ENCODE results near the gene MACROD2.

Gene MACROD2

DNA sequence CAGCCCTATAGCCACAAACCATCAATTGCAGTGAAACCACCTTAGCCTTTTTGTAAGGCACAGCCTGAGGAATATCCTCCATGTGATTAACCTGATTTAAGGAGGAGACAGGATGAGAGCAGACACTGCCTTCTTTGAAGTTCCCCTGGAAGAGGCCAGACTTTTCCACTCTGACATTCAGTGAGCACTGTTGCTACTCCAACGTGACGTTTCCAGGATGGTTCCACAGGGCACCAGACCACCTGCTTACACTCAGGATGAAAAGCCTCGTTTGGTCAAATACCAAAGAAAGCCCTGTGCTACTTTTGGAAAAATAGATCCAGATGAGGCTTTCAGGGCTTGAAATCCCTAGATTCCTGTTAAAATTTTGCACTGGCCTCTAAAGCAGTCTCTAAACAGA, 1444.2 kb downstream of the MACROD2 start:
- no peak for DNase-seq

GRCh38 chr20:15440049-15440820, 1444.9 kb downstream of the MACROD2 start:
- no peak for DNase-seq

DNA sequence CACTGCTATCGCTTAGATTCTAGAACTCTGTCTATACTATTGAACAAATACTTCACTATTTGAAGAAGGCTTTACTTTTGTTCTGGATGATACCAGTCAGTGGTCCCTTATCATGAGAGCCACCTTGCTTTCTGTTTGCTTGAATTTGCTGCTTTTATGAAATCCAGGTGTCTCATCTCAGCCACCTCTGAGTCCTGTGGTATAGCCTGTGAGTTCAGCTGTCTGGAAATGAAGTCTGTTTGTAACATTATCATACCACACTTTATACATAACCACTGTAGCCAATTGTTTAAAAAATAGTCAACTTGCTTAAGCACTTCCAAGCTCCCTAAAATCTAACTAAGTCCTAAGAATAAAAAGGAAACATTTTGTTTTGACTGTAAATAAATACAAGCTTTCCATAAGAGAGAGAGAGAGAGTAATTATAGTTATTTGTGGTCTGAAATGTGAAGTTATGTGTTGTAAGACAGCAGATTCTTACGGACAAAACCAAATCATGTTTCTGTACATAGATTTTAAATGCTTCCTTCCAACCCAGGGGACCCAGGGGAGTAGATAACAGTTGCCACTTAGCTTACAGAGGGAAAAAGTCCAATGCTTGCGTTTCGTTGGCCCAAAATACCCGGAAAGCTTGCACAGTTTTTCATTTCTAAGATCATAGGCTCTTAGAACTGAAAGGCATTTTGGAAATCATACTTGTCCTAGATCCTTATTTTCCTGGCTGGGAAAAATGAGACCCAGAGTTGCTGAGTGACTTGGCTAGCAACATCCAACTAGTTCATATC, 1449.9 kb downstream of the MACROD2 start:
- no peak for DNase-seq

DNA sequence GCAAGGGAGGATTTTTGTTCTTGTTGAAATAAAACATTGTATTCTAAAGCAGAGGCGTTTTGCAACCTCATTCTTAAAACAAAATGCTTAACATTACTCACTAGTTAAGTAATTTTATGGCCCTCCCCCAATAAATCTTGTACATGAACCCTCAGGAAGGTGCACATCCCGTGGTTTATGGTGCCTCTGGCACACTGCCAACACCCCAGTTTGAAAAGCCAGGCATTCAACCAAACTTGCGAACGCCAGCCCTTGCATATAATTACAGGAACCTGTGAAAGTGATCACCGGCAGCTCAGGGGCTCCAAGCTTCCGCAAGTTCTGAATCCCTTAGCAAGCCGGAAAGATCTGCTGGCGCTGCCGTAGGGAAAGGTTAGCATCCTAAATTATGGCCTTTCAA, 1451.1 kb downstream of the MACROD2 start:
- no peak for DNase-seq

- DNase-seq, result no peak
Measured at GRCh38 chr20:15447549-15447948, 1452.2 kb downstream of the MACROD2 start.

DNA sequence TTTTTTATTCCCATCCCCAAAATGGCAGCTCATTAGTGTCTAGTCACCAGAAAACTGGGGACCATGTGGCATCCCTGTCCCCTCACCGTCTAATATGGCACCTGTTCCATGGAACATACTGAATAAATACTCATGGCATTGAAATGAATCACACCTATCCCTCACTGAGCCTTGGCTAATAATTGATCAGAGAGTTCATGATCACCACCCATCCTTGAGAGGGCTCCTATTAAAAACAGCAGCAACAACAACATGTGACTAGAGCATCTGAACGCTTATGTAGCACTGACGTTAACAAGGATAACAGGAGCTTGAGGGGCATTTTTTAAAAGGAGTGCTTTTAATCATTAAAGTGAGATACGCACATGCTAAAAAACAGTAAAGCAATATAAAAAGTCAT, 1453.7 kb downstream of the MACROD2 start:
- DNase-seq, result no peak

- no peak for DNase-seq
Measured at GRCh38 chr20:15451241-15451640, 1455.9 kb downstream of the MACROD2 start.

- no peak for DNase-seq
Measured at GRCh38 chr20:15455279-15455678, 1460.0 kb downstream of the MACROD2 start.

DNA sequence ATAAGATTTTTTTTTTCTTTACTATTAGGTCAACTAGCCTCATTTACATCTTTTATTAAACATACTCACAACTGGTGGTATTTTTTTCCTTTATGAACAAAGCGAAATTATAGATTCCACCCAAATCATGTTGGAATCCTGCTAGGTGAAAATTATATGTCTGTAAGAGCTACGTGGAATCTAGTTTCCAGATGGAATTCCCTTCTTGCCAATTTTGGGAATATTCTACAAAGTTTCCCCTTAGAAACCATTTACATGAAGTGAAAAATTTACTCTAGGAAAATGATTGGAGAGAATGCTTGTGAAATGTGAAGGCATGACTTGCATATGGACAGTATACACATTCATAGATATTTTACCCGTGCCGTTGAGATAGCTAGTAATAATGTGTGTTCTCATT, 1466.6 kb downstream of the MACROD2 start:
- DNase-seq, result no peak

DNA sequence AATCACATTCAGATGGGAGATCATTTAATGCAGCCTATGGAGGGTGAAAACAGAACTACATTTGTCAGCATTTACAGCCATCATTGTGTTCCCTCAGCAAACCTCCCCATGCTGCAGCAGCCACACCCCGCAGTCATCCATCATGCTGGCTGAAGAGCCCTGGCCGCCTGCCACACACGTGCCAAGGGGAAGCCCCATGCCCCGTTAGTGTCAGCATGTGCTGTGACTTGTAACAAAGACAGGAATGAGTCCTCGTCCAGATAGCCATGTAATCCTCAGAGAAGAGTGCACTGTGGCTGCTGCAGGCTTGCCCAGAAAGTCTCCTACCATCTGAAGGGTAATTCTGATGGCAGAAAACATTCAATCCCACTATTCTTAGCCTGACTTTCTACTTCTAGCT, 1480.2 kb downstream of the MACROD2 start:
- DNase-seq, result no peak

DNA sequence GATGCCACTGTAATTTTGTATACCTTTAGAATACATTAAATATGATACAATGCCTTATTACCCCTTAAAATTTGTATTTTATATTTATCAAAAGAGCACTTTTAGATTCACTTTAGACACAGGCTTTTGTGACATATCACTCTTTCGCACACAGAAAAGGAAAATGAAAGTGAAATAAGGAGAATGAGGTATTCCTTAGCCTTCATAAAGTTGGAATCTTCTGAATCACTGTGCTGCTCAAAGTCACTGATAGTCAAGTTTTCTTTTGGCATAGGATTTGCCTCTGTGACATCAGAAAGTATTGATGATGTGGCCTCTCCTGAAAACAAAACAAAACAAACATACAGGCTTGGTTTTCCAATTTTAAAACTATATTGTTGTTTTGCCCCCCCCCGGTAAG, 1480.9 kb downstream of the MACROD2 start:
- no peak for DNase-seq

- no peak for DNase-seq
Measured at GRCh38 chr20:15476781-15477180, 1481.5 kb downstream of the MACROD2 start.

DNA sequence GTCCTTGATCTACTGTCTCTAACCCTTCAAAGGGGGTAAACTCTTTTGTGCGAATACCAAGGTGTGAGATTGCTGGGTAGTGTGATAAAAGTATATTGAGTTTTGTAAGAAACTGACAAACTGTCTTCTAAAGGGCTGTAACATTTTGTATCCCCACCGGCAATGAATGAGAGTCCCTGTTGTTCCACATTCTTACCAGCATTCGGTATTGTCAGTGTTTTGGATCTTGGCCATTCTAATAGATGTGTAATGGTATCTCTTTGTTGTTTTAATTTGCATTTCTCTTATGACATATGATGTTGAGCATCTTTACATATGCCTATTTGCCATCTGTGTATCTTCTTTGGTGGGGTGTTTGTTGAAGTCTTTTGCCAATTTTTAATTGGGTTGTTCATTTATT, 1487.2 kb downstream of the MACROD2 start:
- no peak for DNase-seq

DNA sequence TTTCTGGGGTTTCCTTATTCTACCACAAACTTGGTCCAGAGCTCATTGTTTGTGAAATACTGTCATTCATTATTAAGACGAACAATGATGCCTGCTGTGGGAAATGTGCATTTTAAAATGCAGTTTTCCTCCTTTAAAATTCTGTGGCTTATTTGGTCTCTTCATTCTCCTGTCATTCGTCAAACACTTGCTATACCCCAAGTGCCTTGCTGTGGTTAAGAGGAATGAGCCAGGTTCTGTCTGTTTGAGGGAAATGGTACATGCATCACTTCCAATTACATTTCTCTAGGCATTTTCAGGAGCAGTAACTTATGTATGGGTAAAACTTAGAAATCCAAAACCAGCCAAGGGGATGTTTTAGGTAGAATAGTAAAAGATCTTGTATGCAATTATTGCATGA, 1490.2 kb downstream of the MACROD2 start:
- no peak for DNase-seq

DNA sequence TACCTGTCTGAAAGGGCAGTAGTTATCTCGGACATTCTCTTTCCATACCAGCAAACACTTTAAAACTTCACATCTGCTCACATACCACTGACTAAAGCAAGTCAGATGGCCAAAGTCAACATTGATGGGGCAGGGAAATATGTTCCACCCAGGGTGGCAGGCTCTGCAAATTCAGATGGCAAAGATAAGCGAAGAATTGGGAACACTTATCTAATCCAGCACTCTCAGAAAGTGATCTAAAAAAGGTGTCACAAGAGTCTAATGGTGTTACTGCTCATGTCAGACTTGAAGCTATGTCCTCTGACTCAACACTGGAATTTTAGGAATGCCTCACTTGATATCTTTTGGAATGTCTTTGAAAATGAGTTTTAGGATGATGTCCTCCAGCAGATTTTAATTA, 1491.7 kb downstream of the MACROD2 start:
- no peak for DNase-seq

DNA sequence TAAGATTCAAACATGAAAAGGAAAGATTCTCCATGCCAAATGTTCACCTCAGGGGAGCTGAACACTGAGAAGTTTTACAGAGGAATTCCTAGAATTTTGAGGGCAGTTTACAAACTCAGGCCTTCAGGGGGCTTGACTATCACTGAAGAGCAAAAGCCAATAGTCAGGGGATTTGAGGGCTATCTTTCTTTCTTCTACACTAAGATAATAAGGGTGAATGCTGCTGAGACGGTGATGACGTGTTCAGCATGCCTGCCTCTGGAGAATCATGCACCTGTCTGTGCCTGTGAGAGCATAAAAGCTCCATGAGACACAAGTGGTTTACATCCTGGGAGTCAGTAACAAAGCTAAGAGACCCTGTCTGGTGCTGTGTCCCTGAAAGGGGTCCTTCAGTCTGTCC, 1492.4 kb downstream of the MACROD2 start:
- DNase-seq, result no peak

DNA sequence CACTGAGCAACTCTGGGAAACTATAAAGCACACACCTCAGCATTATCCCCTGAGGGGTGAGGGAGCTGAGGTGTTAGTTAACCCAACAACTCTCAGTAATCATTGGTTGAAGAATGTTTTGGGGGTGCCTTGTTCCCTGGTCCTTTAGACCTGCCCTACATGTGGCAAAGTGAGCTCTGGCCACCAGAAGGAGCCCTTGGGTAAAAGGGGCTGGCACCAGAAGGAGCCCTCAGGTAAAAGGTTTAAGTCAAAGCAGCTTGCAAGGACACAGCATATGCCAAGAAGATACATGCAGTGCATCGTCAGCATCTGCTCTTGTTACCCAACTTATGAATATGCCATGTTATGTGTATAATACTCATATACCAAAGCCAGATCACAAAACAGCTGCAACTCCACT, 1496.3 kb downstream of the MACROD2 start:
- DNase-seq, result no peak

- no peak for DNase-seq
Measured at GRCh38 chr20:15494851-15495250, 1499.5 kb downstream of the MACROD2 start.

DNA sequence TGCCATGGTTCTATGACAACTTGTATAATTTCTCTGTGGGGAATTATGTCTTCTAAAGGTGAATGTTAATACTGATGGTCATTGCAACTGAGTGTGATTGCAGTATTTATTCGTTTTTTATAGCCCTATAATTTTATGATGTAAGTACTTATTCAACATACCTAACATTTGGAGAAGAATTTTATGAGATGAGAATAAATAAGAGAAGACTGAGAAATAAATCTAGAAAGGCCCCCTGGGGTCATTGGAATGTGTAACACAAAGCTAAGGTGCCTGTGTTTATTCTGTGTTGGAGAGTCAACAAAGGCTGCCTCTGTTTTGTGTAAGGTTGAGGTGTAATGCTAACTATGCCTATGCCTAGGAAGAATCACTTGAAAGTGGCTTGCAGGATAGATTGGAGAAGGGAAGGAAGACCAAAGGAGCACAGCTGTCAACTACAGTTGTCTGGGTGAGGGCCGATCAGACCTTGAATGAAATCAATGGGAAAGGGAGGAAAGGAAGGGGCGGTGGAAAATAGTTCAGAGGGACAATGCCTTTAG, 1501.3 kb downstream of the MACROD2 start:
- no peak for DNase-seq

- DNase-seq, result no peak
Measured at GRCh38 chr20:15498926-15499325, 1503.6 kb downstream of the MACROD2 start.

- no peak for DNase-seq
Measured at GRCh38 chr20:15506311-15506710, 1511.0 kb downstream of the MACROD2 start.

GRCh38 chr20:15507151-15507550, 1511.8 kb downstream of the MACROD2 start:
- no peak for DNase-seq

DNA sequence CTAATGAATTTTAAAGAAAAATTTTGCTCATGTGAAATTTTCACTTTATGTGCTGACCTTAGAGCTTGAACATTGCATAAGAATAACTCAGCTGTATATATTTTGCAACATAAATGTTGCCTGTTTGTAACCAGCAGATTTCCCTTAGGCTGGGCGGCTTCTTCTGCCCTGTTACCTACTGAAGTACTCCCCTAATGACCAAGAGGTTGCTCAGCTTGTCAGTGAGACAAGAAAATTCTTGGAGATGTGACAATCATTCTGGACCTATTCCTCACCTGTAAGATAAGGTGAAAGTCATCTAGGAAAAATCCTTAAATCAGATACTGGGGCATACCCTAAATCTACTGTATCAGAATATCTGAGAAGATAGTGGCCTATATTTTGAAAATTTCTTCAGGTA, 1516.2 kb downstream of the MACROD2 start:
- no peak for DNase-seq

GRCh38 chr20:15512916-15513315, 1517.6 kb downstream of the MACROD2 start:
- no peak for DNase-seq
